SK-N-SH (cell line): ENCODE results near the gene CEP55. TPM values are rescaled to one million over a fixed set of nuclear protein-coding genes. Genes with fewer than 3 reads are reported as not detected.

ENCODE experiments used
- CTCF ChIA-PET: fragments of 300-600, 350-600 bp; formaldehyde crosslinking; extraction: SDS; loops from one replicate; lab custom pipeline; 2021; lab: Yijun Ruan, JAX
- POLR2A ChIA-PET: fragments of 350-600 bp; sonication (Branson Sonifier 250); formaldehyde crosslinking; extraction: SDS; loops from one replicate; lab custom pipeline; 2020; ENCODE audit warnings: antibody characterized with exemption, inconsistent platforms; lab: Yijun Ruan, JAX
- DNase-seq: peaks from one replicate; pipeline ENCODE4 v3.0.0; 2012
- H2AFZ ChIP-seq: fragments of 200-600 bp; sonication (generic); 2 replicates; pipeline ENCODE4 v1.8.1; 2016; ENCODE audit warnings: antibody characterized with exemption, mild to moderate bottlenecking, low read depth
- H3F3A ChIP-seq: fragments of 200-600 bp; sonication (generic); replicated peaks from 2 replicates; pipeline ENCODE3; 2016; ENCODE audit warnings: antibody characterized with exemption, mild to moderate bottlenecking; ENCODE audit not compliant: insufficient read depth
- H3K27ac ChIP-seq, 2 experiments: fragments of 200-500 bp in 1 of 2; fragments of 200-600 bp in 1 of 2; sonication (Bioruptor generic) in 1 of 2; sonication (generic), shearing (Covaris generic) in 1 of 2; 2 replicates each; pipeline versions ENCODE4 v1.5.1 to v1.6.1; 2014 to 2016; ENCODE audit warnings: low read depth in 2 of 2, inconsistent platforms in 1 of 2, low read length in 1 of 2, mild to moderate bottlenecking in 1 of 2, mixed read lengths in 1 of 2
- H3K27me3 ChIP-seq: fragments of 200-600 bp; sonication (generic), shearing (Covaris generic); 2 replicates; pipeline ENCODE4 v1.6.1; 2016; ENCODE audit warnings: mixed run types; ENCODE audit not compliant: insufficient read depth
- H3K36me3 ChIP-seq, 2 experiments: fragments of 200-500 bp in 1 of 2; fragments of 200-600 bp in 1 of 2; sonication (Bioruptor generic) in 1 of 2; sonication (generic) in 1 of 2; replicated peaks in 1 of 2; 2 replicates each; pipeline versions ENCODE3 to v1.5.1; 2014 to 2016; ENCODE audit warnings: low read length in 1 of 2, mild to moderate bottlenecking in 1 of 2; ENCODE audit not compliant: insufficient read depth in 2 of 2, control insufficient read depth in 1 of 2
- H3K4me1 ChIP-seq, 2 experiments: fragments of 200-500 bp in 1 of 2; fragments of 200-600 bp in 1 of 2; sonication (Bioruptor generic) in 1 of 2; sonication (generic), shearing (Covaris generic) in 1 of 2; 2 replicates each; pipeline versions ENCODE4 v1.5.1 to v1.6.1; 2014 to 2016; ENCODE audit warnings: low read depth in 1 of 2, low read length in 1 of 2, mixed run types in 1 of 2; ENCODE audit not compliant: insufficient read depth in 2 of 2, control insufficient read depth in 1 of 2
- H3K4me2 ChIP-seq: fragments of 200-600 bp; sonication (generic), shearing (Covaris generic); 2 replicates; pipeline ENCODE4 v1.6.1; 2017; ENCODE audit warnings: mixed run types
- H3K4me3 ChIP-seq, 2 experiments: fragments of 200-500 bp in 1 of 2; fragments of 200-600 bp in 1 of 2; sonication (Bioruptor generic) in 1 of 2; sonication (generic), shearing (Covaris generic) in 1 of 2; 2 replicates each; pipeline versions ENCODE4 v1.5.1 to v1.8.1; 2014 to 2016; ENCODE audit warnings: low read depth in 2 of 2, inconsistent platforms in 1 of 2, low read length in 1 of 2, mild to moderate bottlenecking in 1 of 2, mixed read lengths in 1 of 2, moderate library complexity in 1 of 2
- H3K79me2 ChIP-seq: fragments of 200-600 bp; sonication (generic); 2 replicates; pipeline ENCODE4 v1.8.1; 2017; ENCODE audit warnings: mild to moderate bottlenecking; ENCODE audit not compliant: insufficient read depth
- H3K9ac ChIP-seq: fragments of 200-600 bp; sonication (generic); 2 replicates; pipeline ENCODE4 v1.6.1; 2017; ENCODE audit warnings: mixed run types
- H3K9me2 ChIP-seq: fragments of 200-600 bp; sonication (generic); 2 replicates; pipeline ENCODE4 v1.6.1; 2017; ENCODE audit warnings: mixed run types
- H3K9me3 ChIP-seq: fragments of 200-600 bp; sonication (generic); 2 replicates; pipeline ENCODE4 v1.6.1; 2017; ENCODE audit warnings: mixed run types, mild to moderate bottlenecking, moderate library complexity
- H4K20me1 ChIP-seq: fragments of 200-600 bp; sonication (generic); 2 replicates; pipeline ENCODE4 v1.6.1; 2017; ENCODE audit warnings: mild to moderate bottlenecking, mixed run types; ENCODE audit not compliant: insufficient read depth
- CHD2 ChIP-seq: fragments of 150-350 bp; IDR thresholded peaks from 2 replicates; pipeline ENCODE4 v1.6.1; 2018; ENCODE audit warnings: low read length; ENCODE audit not compliant: partially characterized antibody
- ELF1 ChIP-seq: IDR thresholded peaks from 2 replicates; pipeline ENCODE4 v1.4.0; 2012
- FOXJ3 ChIP-seq: sonication (generic); formaldehyde crosslinking; IDR thresholded peaks from 2 replicates; pipeline ENCODE4 v1.5.1; 2020; ENCODE audit warnings: mild to moderate bottlenecking, missing genetic modification reagents
- GATA2 ChIP-seq: sonication (generic); formaldehyde crosslinking; IDR thresholded peaks from 2 replicates; pipeline ENCODE4 v1.5.0; 2020; ENCODE audit warnings: mild to moderate bottlenecking, missing genetic modification reagents
- MEF2A ChIP-seq: IDR thresholded peaks from 2 replicates; pipeline ENCODE4 v1.4.0; 2012; ENCODE audit warnings: low read depth, borderline replicate concordance
- MXI1 ChIP-seq: IDR thresholded peaks from 2 replicates; pipeline ENCODE4 v1.6.1; 2012; ENCODE audit warnings: mild to moderate bottlenecking, low read depth, low read length, improper control_type of control experiment
- NFIC ChIP-seq: IDR thresholded peaks from 2 replicates; pipeline ENCODE4 v1.4.0; 2012; ENCODE audit warnings: borderline replicate concordance
- NRF1 ChIP-seq: IDR thresholded peaks from 2 replicates; pipeline ENCODE4 v1.6.1; 2012; ENCODE audit warnings: low read depth, mild to moderate bottlenecking, low read length
- RAD21 ChIP-seq: IDR thresholded peaks from 2 replicates; pipeline ENCODE4 v1.6.1; 2012; ENCODE audit warnings: mild to moderate bottlenecking, low read length
- RCOR1 ChIP-seq: fragments of 150-350 bp; IDR thresholded peaks from 2 replicates; pipeline ENCODE4 v1.6.1; 2017; ENCODE audit warnings: antibody characterized with exemption, low read length
- RXRA ChIP-seq: IDR thresholded peaks from 2 replicates; pipeline ENCODE4 v1.4.0; 2012; ENCODE audit warnings: low read depth, mild to moderate bottlenecking, borderline replicate concordance
- SIN3A ChIP-seq: IDR thresholded peaks from 2 replicates; pipeline ENCODE4 v1.6.1; 2012; ENCODE audit warnings: low read depth, mild to moderate bottlenecking, low read length, moderate library complexity, borderline replicate concordance
- TAF1 ChIP-seq: IDR thresholded peaks from 2 replicates; pipeline ENCODE4 v1.6.1; 2012; ENCODE audit warnings: low read depth, mild to moderate bottlenecking, low read length, moderate library complexity, borderline replicate concordance
- TCF12 ChIP-seq: IDR thresholded peaks from 2 replicates; pipeline ENCODE4 v1.4.0; 2012
- USF1 ChIP-seq: IDR thresholded peaks from 2 replicates; pipeline ENCODE4 v1.4.0; 2012; ENCODE audit warnings: low read depth, borderline replicate concordance
- USF2 ChIP-seq: fragments of 150-350 bp; IDR thresholded peaks from 2 replicates; pipeline ENCODE4 v1.6.1; 2017; ENCODE audit warnings: antibody characterized with exemption, low read length, low read depth, borderline replicate concordance
- YY1 ChIP-seq: IDR thresholded peaks from 2 replicates; pipeline ENCODE4 v1.4.0; 2012; ENCODE audit warnings: low read depth, mild to moderate bottlenecking
- ZBTB33 ChIP-seq: IDR thresholded peaks from 2 replicates; pipeline ENCODE4 v1.4.0; 2012; ENCODE audit warnings: low read depth, borderline replicate concordance
- WGBS: methylation state at CpG from one replicate; pipeline ENCODE4 v1.1.6; 2017; ENCODE audit warnings: low lambda C conversion rate; 5-methylcytosine and 5-hydroxymethylcytosine counted together
- polyA plus RNA-seq, 3 experiments: library from polyadenylated mRNA; depleted of rRNA; stranded (reverse); fragments of >200 nt; gene quantifications; 2 replicates each; pipeline ENCODE4 v1.2.3, GENCODE V29; 2012

CEP55 gene
- polyA plus RNA-seq, 1 of the 3 experiments (the other 2 are of a cell fraction) = 9.8 TPM

- no peak for DNase-seq
- TF ChIP-seq MEF2A (no peak), GATA2 (CRISPR knock-in tag) (no peak), ZBTB33 (no peak), YY1 (no peak), TCF12 (no peak), RXRA (no peak), TAF1 (no peak), FOXJ3 (CRISPR knock-in tag) (no peak), RAD21 (no peak), NFIC (no peak), CHD2 (no peak), MXI1 (no peak), USF2 (no peak), NRF1 (no peak), RCOR1 (no peak), ELF1 (no peak), SIN3A (no peak), USF1 (no peak)
- no peaks in the 10 kb centered on the region for H4K20me1 ChIP-seq
- H3F3A ChIP-seq = no peaks in the 10 kb centered on the region
- ChIA-PET POLR2A (no interaction called here), CTCF (interaction anchor here (1.1 to 1.8 kb wide), 2 partner anchors 255 to 298 kb away, joined by 5 read pairs; no protein-coding TSS in a partner anchor)
- H3K4me3 ChIP-seq = no peak overlapping the region
- 69% methylated on average over 4 of the region's 6 CpGs for WGBS
- H3K36me3 ChIP-seq = no peaks in the 10 kb centered on the region
- H3K4me1 ChIP-seq = no peaks in the 10 kb centered on the region
- no peaks in the 10 kb centered on the region for H3K9me3 ChIP-seq
- H3K9me2 ChIP-seq = no peaks in the 10 kb centered on the region
- H2AFZ ChIP-seq = no peak overlapping the region
- H3K27ac ChIP-seq = no peak overlapping the region
- no peak overlapping the region for H3K4me2 ChIP-seq
- no peak overlapping the region for H3K9ac ChIP-seq
- H3K79me2 ChIP-seq = no peaks in the 10 kb centered on the region
- H3K27me3 ChIP-seq = peaks cover 4% of the 10 kb centered on the region; the same call in 1 of the 2 replicates
Measured at GRCh38 chr10:93560541-93560940, 64.1 kb downstream of the CEP55 start.
